Ovary (tissue), 9 donors: ENCODE measurements around the gene THSD4. TPM values are rescaled to one million over a fixed set of nuclear protein-coding genes. Genes with fewer than 3 reads are reported as not detected.

ENCODE experiments used
- DNase-seq, 5 donors: peaks; one replicate each; pipeline ENCODE4 v3.0.0-alpha.2; 2019 to 2020
- H3K27ac ChIP-seq, 2 donors: fragments of 200-600 bp; one replicate each; pipeline versions ENCODE4 v1.5.1 to v1.8.0; 2019 to 2022
- H3K27me3 ChIP-seq: fragments of 200-600 bp; one replicate; pipeline ENCODE4 v1.8.0; 2022
- H3K36me3 ChIP-seq: fragments of 200-600 bp; sonication (generic); one replicate; pipeline ENCODE4 v1.5.1; 2019
- H3K4me1 ChIP-seq: one replicate; pipeline ENCODE4 v1.8.1; 2013; ENCODE audit warnings: mild to moderate bottlenecking, moderate library complexity; ENCODE audit not compliant: insufficient read depth
- H3K4me3 ChIP-seq: fragments of 200-600 bp; sonication (generic); one replicate; pipeline ENCODE4 v1.5.1; 2017
- H3K9me3 ChIP-seq, 2 donors: fragments of 200-600 bp in 1 of 2; sonication (generic) in 1 of 2; one replicate each; pipeline versions ENCODE4 v1.5.1 to v1.8.1; 2013 to 2019; ENCODE audit warnings: mild to moderate bottlenecking in 1 of 2, moderate library complexity in 1 of 2
- EP300 ChIP-seq: sonication (generic); formaldehyde crosslinking; IDR thresholded peaks from one replicate; pipeline ENCODE4 v1.6.1; 2017; ENCODE audit warnings: antibody characterized with exemption
- POLR2A ChIP-seq: fragments of 450-650 bp; IDR thresholded peaks from one replicate; pipeline ENCODE4 v1.6.1; 2017; ENCODE audit warnings: antibody characterized with exemption, mild to moderate bottlenecking, moderate library complexity
- WGBS, 3 donors: extraction: QIAGEN DNeasy Blood & Tissue Kit in 1 of 3; methylation state at CpG; one replicate each; pipeline versions ENCODE4 v1.1.5 to v1.1.7; 2013 to 2017; 5-methylcytosine and 5-hydroxymethylcytosine counted together
- intact Hi-C, 4 donors: fragments of 100-400 bp; cut with DNase I; formaldehyde crosslinking; loops; one replicate each; pipeline versions ENCODE4 v1.11.0 to v1.15.1; 2022 to 2023
- polyA plus RNA-seq, 2 donors: library from polyadenylated mRNA; stranded (reverse); fragments of 200-250 nt in 1 of 2; fragments of 350-450 nt in 1 of 2; fragmentation: Illumina TruSeq in 1 of 2; extraction: RNeasy Lipid Tissue Mini Kit (QIAGEN cat#74804) in 1 of 2; gene quantifications; one replicate each; pipeline ENCODE4 v1.2.3, GENCODE V29; 2013 to 2014
- total RNA-seq, 7 donors: library from RNA; depleted of rRNA in 2 of 7; stranded (reverse); fragments of >200 nt in 2 of 7; fragmentation: NEBNext Ultra II Directional in 3 of 7; extraction: Animal tissue kit (Norgen Biotek cat#: 25700) in 3 of 7; gene quantifications; one replicate each; pipeline versions ENCODE4 v1.1.0 to v1.2.4, GENCODE V29; 2016 to 2023
- TF ChIP-seq, protein P1 (sequence below), 3 donors: fragments of 450-650 bp in 2 of 3; fragments of 200-600 bp in 1 of 3; IDR thresholded peaks; one replicate each; pipeline versions ENCODE4 v1.5.1 to v1.8.0; 2016 to 2022; ENCODE audit warnings: antibody characterized with exemption in 3 of 3, mild to moderate bottlenecking in 1 of 3
- donor health status: DM: no; HTN: no; CAD: no; lungs with moderate emphysema.
- donor health status: DM: no; HTN: no; CAD: no.
- donor health status: Bipolar disorder and iron deficiency.
- donor health status: DM: yes; HTN: yes; CAD: no.
- donor health status: DM: no; HTN: no; CAD: no.
- donor health status: DM: yes; HTN: yes; CAD: no.

THSD4 gene
- total and polyA plus RNA-seq, 9 donors, result 3.2 to 53.4 (median 13.5) TPM

DNA sequence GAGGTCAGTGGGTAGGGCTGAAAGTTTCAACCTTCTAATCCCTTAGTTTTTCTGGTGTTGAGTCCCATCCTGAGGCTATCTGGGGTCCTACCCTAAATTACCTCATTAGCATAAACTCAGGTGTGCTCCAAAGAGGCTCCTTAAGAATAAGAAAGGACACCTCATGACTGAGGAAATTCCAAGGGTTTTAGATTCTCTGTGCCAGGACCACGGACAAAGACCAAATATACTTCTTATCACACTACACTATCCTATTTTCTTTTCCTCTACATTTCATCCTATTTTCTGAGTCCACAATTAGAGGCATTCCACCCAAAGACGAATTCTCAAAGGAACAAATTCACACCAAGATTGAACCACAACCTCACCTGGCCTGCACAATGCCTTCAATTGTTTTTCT is 9.8 kb upstream of the THSD4 start:
- DNase-seq, result no peak
- Histone ChIP-seq H3K4me1 (no peaks in the 10 kb centered on the region), H3K4me3 (no peak overlapping the region), H3K27me3 (no peaks in the 10 kb centered on the region), H3K36me3 (no peaks in the 10 kb centered on the region), H3K9me3 (no peaks in the 10 kb centered on the region), H3K27ac (no peak overlapping the region)
- intact Hi-C loops, result no loop called here
- TF ChIP-seq, protein P1, sequence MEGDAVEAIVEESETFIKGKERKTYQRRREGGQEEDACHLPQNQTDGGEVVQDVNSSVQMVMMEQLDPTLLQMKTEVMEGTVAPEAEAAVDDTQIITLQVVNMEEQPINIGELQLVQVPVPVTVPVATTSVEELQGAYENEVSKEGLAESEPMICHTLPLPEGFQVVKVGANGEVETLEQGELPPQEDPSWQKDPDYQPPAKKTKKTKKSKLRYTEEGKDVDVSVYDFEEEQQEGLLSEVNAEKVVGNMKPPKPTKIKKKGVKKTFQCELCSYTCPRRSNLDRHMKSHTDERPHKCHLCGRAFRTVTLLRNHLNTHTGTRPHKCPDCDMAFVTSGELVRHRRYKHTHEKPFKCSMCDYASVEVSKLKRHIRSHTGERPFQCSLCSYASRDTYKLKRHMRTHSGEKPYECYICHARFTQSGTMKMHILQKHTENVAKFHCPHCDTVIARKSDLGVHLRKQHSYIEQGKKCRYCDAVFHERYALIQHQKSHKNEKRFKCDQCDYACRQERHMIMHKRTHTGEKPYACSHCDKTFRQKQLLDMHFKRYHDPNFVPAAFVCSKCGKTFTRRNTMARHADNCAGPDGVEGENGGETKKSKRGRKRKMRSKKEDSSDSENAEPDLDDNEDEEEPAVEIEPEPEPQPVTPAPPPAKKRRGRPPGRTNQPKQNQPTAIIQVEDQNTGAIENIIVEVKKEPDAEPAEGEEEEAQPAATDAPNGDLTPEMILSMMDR (IDR thresholded peaks at IDR 0.05), result no peak
- no peak for TF ChIP-seq EP300
- TF ChIP-seq POLR2A, result no peak
- 87 to 91% (median 88%) methylated on average over 2 of the region's 2 CpGs for WGBS, 3 donors

DNA sequence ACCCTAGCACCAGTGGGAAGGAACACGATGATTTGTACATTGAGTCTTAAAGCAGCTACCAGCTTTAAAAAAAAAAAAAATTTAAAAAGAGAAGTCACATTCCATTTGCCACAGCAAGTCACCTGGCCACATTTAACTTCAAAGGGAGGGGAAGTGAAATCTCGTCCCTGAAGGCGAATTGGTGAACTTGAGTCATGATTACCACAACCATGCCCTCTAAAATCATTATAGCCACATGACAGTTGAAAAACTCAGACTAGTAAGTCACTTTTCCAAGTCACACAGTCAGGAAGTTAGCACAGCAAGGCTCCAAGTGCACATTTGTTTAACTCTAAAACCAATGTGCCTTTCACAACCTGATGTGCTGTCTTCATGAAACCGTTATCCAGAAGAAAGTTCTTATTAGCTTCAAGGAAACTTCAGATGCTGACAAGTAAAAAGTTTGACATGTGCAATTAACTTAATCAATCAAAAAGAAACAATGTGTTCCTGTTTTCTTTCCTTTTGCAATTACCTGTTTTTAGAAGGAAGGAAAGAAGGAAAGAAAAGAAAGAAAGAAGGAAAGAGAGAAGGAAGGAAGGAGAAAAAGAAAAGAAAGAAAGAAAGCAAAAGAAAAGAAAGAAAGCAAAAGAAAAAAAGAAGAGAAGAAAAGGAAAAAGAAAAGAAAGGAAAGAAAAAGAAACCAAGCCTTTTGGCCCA is 8.3 kb upstream of the THSD4 start:
- TF ChIP-seq EP300 (no peak), POLR2A (no peak)
- TF ChIP-seq, protein P1 (IDR thresholded peaks at IDR 0.05), result no peak
- Histone ChIP-seq H3K9me3 (no peaks in the 10 kb centered on the region), H3K27me3 (no peaks in the 10 kb centered on the region), H3K36me3 (no peaks in the 10 kb centered on the region), H3K27ac (no peak overlapping the region), H3K4me1 (no peaks in the 10 kb centered on the region), H3K4me3 (no peak overlapping the region)
- intact Hi-C loops, result no loop called here
- 91 to 93% (median 92%) methylated on average over 4 of the region's 4 CpGs for WGBS, 3 donors
- no peak for DNase-seq

DNA sequence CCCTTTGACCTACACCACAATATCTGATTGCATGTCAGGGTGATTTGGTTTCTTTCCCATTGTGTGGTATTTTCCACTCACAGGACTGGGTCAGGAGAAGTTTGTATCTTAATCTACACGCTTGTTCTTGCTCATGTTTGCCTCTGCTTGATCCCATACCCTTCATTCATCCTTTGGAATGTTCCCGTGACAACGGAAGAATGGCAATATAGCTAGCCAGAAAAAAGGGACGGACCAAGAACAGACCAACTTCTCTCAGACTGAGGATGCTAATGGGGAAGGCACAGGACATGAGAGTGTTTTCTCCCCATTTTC is 7.8 kb upstream of the THSD4 start:
- TF ChIP-seq POLR2A (no peak), EP300 (no peak)
- H3K36me3 ChIP-seq, result no peaks in the 10 kb centered on the region
- intact Hi-C loops, result no loop called here
- DNase-seq, result no peak
- no peak overlapping the region for H3K4me3 ChIP-seq
- no peaks in the 10 kb centered on the region for H3K9me3 ChIP-seq
- no peaks in the 10 kb centered on the region for H3K27me3 ChIP-seq
- H3K4me1 ChIP-seq, result no peaks in the 10 kb centered on the region
- WGBS, 3 donors, result 91 to 94% (median 94%) methylated on average over 4 of the region's 4 CpGs
- no peak overlapping the region for H3K27ac ChIP-seq

DNA sequence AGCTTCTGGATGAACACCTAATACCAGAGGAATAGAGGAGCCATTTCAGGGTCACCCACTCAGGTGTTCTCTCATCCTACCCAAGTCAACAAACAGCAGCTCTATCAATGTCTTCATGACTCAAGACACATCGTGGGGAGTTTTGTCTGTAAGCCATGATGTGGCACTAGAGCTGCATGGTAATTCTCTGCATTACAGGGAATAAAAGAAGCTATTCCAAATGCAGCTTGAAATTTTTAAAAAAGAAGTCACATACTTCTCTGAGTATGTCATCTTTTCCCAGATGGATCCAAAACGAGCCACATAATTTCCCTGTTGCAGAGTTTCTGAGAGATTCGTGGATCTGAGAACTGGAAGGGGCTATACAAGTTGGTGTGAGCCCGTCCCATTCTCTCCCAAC is 6.1 kb upstream of the THSD4 start:
- Histone ChIP-seq H3K9me3 (no peaks in the 10 kb centered on the region), H3K27me3 (no peaks in the 10 kb centered on the region), H3K27ac (no peak overlapping the region), H3K4me3 (no peak overlapping the region), H3K36me3 (no peaks in the 10 kb centered on the region), H3K4me1 (no peaks in the 10 kb centered on the region)
- intact Hi-C loops, result no loop called here
- WGBS, 3 donors, result 34 to 39% (median 37%) methylated on average over 4 of the region's 4 CpGs
- no peak for DNase-seq
- TF ChIP-seq, protein P1 (IDR thresholded peaks at IDR 0.05), result no peak
- TF ChIP-seq POLR2A (no peak), EP300 (no peak)

DNA sequence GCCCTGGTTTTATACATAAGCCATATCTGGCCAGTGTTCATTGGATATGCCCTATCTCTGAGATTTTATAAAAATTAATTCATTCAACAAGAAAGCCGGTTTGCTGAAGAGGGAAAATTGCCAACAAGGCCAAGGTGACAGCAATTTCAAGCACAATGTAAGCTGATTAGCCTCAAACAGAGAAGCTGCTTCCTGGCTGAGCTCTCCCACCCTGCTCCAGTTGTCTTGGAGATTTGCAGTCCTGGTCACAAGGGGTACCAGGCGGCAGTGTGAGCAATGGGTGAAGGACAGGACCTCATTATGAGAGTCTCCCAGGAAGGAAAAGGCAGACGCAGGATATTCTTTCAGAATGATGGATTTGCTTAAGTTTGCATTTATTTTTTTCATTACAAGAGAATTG is 5.4 kb upstream of the THSD4 start:
- no peaks in the 10 kb centered on the region for H3K9me3 ChIP-seq
- H3K4me3 ChIP-seq, result no peak overlapping the region
- no peaks in the 10 kb centered on the region for H3K36me3 ChIP-seq
- no peaks in the 10 kb centered on the region for H3K4me1 ChIP-seq
- intact Hi-C loops, result loop anchor here in 3 of 4 donors (5.0 to 10.0 kb wide), 3 partner anchors 275 to 335 kb away; no protein-coding TSS in a partner anchor
- no peak overlapping the region for H3K27ac ChIP-seq
- no peak for DNase-seq
- 45 to 60% (median 50%) methylated on average over 3 of the region's 3 CpGs for WGBS, 3 donors
- TF ChIP-seq POLR2A (no peak), EP300 (no peak)
- TF ChIP-seq, protein P1 (IDR thresholded peaks at IDR 0.05), result no peak
- no peaks in the 10 kb centered on the region for H3K27me3 ChIP-seq
